HG03060 (cell line): ENCODE results near the gene CGRRF1.

Source experiments
- ATAC-seq: cut with Tn5 transposase; IDR thresholded peaks from one replicate; pipeline ENCODE4 v1.9.1; 2021; ENCODE audit warnings: low read depth, moderate number of reproducible peaks; ENCODE audit not compliant: unreplicated experiment

CGRRF1 gene

GRCh38 chr14:54509546-54510501 is at the start of gene CGRRF1:
Gene CGRRF1 (plus strand): TSS chr14:54509906. CDS start chr14:54509960, 54 bp downstream.
- ATAC-seq, result peak; percentile 88

GRCh38 chr14:54462048-54462447 is 47.7 kb upstream of the CGRRF1 start:
- no peak for ATAC-seq

GRCh38 chr14:54465654-54466053 is 44.1 kb upstream of the CGRRF1 start:
- no peak for ATAC-seq

GRCh38 chr14:54467280-54467679 is 42.4 kb upstream of the CGRRF1 start:
- ATAC-seq, result no peak

GRCh38 chr14:54470701-54471100 is 39.0 kb upstream of the CGRRF1 start:
- no peak for ATAC-seq

- no peak for ATAC-seq
Measured at GRCh38 chr14:54471641-54472040, 38.1 kb upstream of the CGRRF1 start.

GRCh38 chr14:54472315-54472714 is 37.4 kb upstream of the CGRRF1 start:
- ATAC-seq, result no peak

GRCh38 chr14:54474232-54474793 is 35.4 kb upstream of the CGRRF1 start:
- no peak for ATAC-seq

GRCh38 chr14:54475187-54475899 is 34.4 kb upstream of the CGRRF1 start:
- ATAC-seq, result no peak

GRCh38 chr14:54475911-54476310 is 33.8 kb upstream of the CGRRF1 start:
- ATAC-seq, result no peak

GRCh38 chr14:54478636-54479215 is 31.0 kb upstream of the CGRRF1 start:
- no peak for ATAC-seq

- ATAC-seq, result no peak
Measured at GRCh38 chr14:54480830-54481562, 28.7 kb upstream of the CGRRF1 start.

GRCh38 chr14:54481695-54482094 is 28.0 kb upstream of the CGRRF1 start:
- no peak for ATAC-seq

GRCh38 chr14:54483073-54483745 is 26.5 kb upstream of the CGRRF1 start:
- no peak for ATAC-seq

GRCh38 chr14:54483846-54484245 is 25.9 kb upstream of the CGRRF1 start:
- no peak for ATAC-seq

- no peak for ATAC-seq
Measured at GRCh38 chr14:54486685-54487084, 23.0 kb upstream of the CGRRF1 start.

GRCh38 chr14:54487771-54488170 is 21.9 kb upstream of the CGRRF1 start:
- ATAC-seq, result no peak

GRCh38 chr14:54488318-54488645 is 21.4 kb upstream of the CGRRF1 start:
- peak; percentile 7 for ATAC-seq

- ATAC-seq, result peak; percentile 50
Measured at GRCh38 chr14:54488646-54489317, 20.9 kb upstream of the CGRRF1 start, which contains the start of gene GMFB. Gene GMFB (minus strand): TSS chr14:54488980. CDS start chr14:54488927, 53 bp downstream.
